Measurements from ENCODE around the gene SIX3. TPM values are rescaled to one million over a fixed set of nuclear protein-coding genes. Genes with fewer than 3 reads are reported as not detected.

The SIX3 gene
- polyA plus RNA-seq, 1 of the 3 experiments (the other 2 are of a cell fraction): 0.58 TPM

DNA sequence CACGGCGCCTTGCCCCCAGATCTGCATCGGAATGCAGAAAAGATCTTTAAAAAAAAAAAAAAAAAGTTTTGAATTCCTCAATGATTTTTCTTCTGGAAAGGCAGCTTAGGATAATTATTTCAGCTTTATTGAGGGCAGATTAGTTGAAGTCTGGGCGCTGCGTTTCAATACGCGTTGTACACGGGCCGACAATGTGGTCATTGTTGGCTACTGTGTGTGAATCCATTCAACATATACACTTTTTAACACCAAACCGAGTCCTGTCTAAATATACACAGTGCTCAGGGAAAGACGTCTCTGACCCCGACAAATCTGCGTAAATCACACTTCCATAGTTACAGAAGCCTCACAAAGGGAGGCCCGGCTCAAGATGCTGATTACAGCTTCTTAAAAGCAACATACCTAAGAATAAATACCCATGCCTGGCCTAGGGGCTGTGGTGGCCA lies 1.4 kb upstream of the SIX3 start (continued):
- no peak for TF ChIP-seq SIN3A (IDR thresholded peaks at IDR 0.05; ENCODE audit: borderline replicate concordance, low read depth, low read length)
- no peak for TF ChIP-seq SMC3 (IDR thresholded peaks at IDR 0.05; ENCODE audit: low read depth, low read length)

- H3K9me3 ChIP-seq: no peaks in the 10 kb centered on the region
- peak overlapping the region; percentile 87 for H3K4me2 ChIP-seq
- POLR2A ChIA-PET: interaction anchor here (1.2 kb wide), 1 partner anchor 259 kb away, joined by 3 read pairs; no protein-coding TSS in a partner anchor
- H3K4me1 ChIP-seq (ENCODE audit: control insufficient read depth in 1 of 2, insufficient read depth in 2 of 2, low read depth in 1 of 2, low read length in 1 of 2): peaks cover 0 to 42% of the 10 kb centered on the region in 2 experiments; a peak in 2 of 4 replicates
- H3K4me3 ChIP-seq (ENCODE audit: low read depth in 2 of 2, low read length in 1 of 2): peak overlapping the region in 1 of 2 experiments; percentile 60; a peak in 3 of 4 replicates
- CTCF ChIA-PET: interaction anchor here (1.0 to 7.6 kb wide), 5 partner anchors 15 to 463 kb away, joined by 3 to 83 read pairs (median 7); no protein-coding TSS in a partner anchor
- DNase-seq: peak; percentile 60
- peaks cover 8% of the 10 kb centered on the region for H3F3A ChIP-seq (replicated peaks; ENCODE audit: insufficient read depth)
- H3K27me3 ChIP-seq (ENCODE audit: insufficient read depth): peaks cover 82% of the 10 kb centered on the region
- no peaks in the 10 kb centered on the region for H4K20me1 ChIP-seq (ENCODE audit: insufficient read depth)
- H3K9me2 ChIP-seq: no peaks in the 10 kb centered on the region
- no peaks in the 10 kb centered on the region for H3K79me2 ChIP-seq (ENCODE audit: insufficient read depth)
- WGBS (ENCODE audit: low lambda C conversion rate): 79% methylated on average over 23 of the region's 25 CpGs
- no peak overlapping the region for H3K9ac ChIP-seq
- 0 out of 2 replicates have a peak, but pooled peaks have one; percentile 30 for TF ChIP-seq MXI1 (IDR thresholded peaks at IDR 0.05; ENCODE audit: low read depth, low read length)
- TF ChIP-seq, protein P1, sequence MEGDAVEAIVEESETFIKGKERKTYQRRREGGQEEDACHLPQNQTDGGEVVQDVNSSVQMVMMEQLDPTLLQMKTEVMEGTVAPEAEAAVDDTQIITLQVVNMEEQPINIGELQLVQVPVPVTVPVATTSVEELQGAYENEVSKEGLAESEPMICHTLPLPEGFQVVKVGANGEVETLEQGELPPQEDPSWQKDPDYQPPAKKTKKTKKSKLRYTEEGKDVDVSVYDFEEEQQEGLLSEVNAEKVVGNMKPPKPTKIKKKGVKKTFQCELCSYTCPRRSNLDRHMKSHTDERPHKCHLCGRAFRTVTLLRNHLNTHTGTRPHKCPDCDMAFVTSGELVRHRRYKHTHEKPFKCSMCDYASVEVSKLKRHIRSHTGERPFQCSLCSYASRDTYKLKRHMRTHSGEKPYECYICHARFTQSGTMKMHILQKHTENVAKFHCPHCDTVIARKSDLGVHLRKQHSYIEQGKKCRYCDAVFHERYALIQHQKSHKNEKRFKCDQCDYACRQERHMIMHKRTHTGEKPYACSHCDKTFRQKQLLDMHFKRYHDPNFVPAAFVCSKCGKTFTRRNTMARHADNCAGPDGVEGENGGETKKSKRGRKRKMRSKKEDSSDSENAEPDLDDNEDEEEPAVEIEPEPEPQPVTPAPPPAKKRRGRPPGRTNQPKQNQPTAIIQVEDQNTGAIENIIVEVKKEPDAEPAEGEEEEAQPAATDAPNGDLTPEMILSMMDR (IDR thresholded peaks at IDR 0.05): no peak
- 0 out of 2 replicates have a peak overlapping the region, but pooled peaks have one; percentile 31 for H2AFZ ChIP-seq (ENCODE audit: low read depth)
- no peaks in the 10 kb centered on the region for H3K36me3 ChIP-seq (replicated peaks in 1 of 2; ENCODE audit: control insufficient read depth in 1 of 2, insufficient read depth in 2 of 2, low read length in 1 of 2)
- peak overlapping the region in 1 of 2 experiments; percentile 92; a peak in 2 of 4 replicates for H3K27ac ChIP-seq (ENCODE audit: low read depth in 2 of 2, low read length in 1 of 2)
Observed at GRCh38 chr2:44940732-44941464, 604 bp upstream of the SIX3 start.

- Histone ChIP-seq H3K9me3 (no peaks in the 10 kb centered on the region), H3K27me3 (ENCODE audit: insufficient read depth) (peaks cover 67% of the 10 kb centered on the region), H3K79me2 (ENCODE audit: insufficient read depth) (no peaks in the 10 kb centered on the region), H2AFZ (ENCODE audit: low read depth) (no peak overlapping the region; the same call in 1 of the 2 replicates), H4K20me1 (ENCODE audit: insufficient read depth) (no peaks in the 10 kb centered on the region), H3K4me3 (ENCODE audit: low read depth in 2 of 2, low read length in 1 of 2) (peak overlapping the region; percentile 56 to 60), H3K4me2 (peak overlapping the region; percentile 87), H3K27ac (ENCODE audit: low read depth in 2 of 2, low read length in 1 of 2) (peak overlapping the region in 1 of 2 experiments; percentile 92; a peak in 2 of 4 replicates), H3K4me1 (ENCODE audit: control insufficient read depth in 1 of 2, insufficient read depth in 2 of 2, low read depth in 1 of 2, low read length in 1 of 2) (peaks cover 0 to 42% of the 10 kb centered on the region in 2 experiments; a peak in 2 of 4 replicates), H3K9me2 (no peaks in the 10 kb centered on the region), H3K36me3 (replicated peaks in 1 of 2; ENCODE audit: control insufficient read depth in 1 of 2, insufficient read depth in 2 of 2, low read length in 1 of 2) (no peaks in the 10 kb centered on the region), H3K9ac (0 out of 2 replicates have a peak overlapping the region, but pooled peaks have one; percentile 9), H3F3A (replicated peaks; ENCODE audit: insufficient read depth) (peaks cover 8% of the 10 kb centered on the region)
- ChIA-PET CTCF (interaction anchor here (0.9 to 2.9 kb wide), 8 partner anchors 13 to 550 kb away, joined by 3 to 33 read pairs (median 11); no protein-coding TSS in a partner anchor), POLR2A (interaction anchor here (0.5 kb wide), 1 partner anchor 126 kb away, joined by 3 read pairs; no protein-coding TSS in a partner anchor)
- WGBS (ENCODE audit: low lambda C conversion rate): 27% methylated on average over 48 of the region's 69 CpGs
- peak; percentile 71 for DNase-seq
- TF ChIP-seq RFX5 (IDR thresholded peaks at IDR 0.05; ENCODE audit: low read length) (no peak), POLR2AphosphoS5 (IDR thresholded peaks at IDR 0.05; ENCODE audit: low read depth, low read length) (no peak), REST (IDR thresholded peaks at IDR 0.05; ENCODE audit: low read depth, low read length) (no peak), EP300 (IDR thresholded peaks at IDR 0.05; ENCODE audit: borderline replicate concordance in 1 of 2, low read depth in 1 of 2, low read length in 1 of 2) (no peak), MEF2A (IDR thresholded peaks at IDR 0.05; ENCODE audit: borderline replicate concordance, low read depth) (no peak), EZH2phosphoT487 (IDR thresholded peaks at IDR 0.05; ENCODE audit: borderline replicate concordance, low read depth) (no peak), NFIC (IDR thresholded peaks at IDR 0.05; ENCODE audit: borderline replicate concordance) (no peak), FOXM1 (IDR thresholded peaks at IDR 0.05; ENCODE audit: low read depth) (no peak)
- TF ChIP-seq, protein P2, sequence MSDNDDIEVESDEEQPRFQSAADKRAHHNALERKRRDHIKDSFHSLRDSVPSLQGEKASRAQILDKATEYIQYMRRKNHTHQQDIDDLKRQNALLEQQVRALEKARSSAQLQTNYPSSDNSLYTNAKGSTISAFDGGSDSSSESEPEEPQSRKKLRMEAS (IDR thresholded peaks at IDR 0.05; ENCODE audit: low read depth): peak; percentile 78
Observed at GRCh38 chr2:44942304-44943030, 965 bp downstream of the SIX3 start.
